Mesendoderm (in vitro differentiated cells): ENCODE data around the gene HOXD3.
A peak's percentile ranks its signal among the peaks of the same experiment; 100 is the strongest.

Experiments used
- DNase-seq: peaks from one replicate; pipeline ENCODE4 v3.0.0; 2013
- H2AK5ac ChIP-seq: 2 replicates; pipeline ENCODE4 v1.6.1; 2013; ENCODE audit warnings: low read length, inconsistent platforms
- H2BK120ac ChIP-seq: 2 replicates; pipeline ENCODE4 v1.6.1; 2013; ENCODE audit warnings: low read depth, mild to moderate bottlenecking, low read length, moderate library complexity, mixed read lengths
- H2BK15ac ChIP-seq: replicated peaks from 2 replicates; pipeline ENCODE4 v1.6.1; 2013; ENCODE audit warnings: low read depth, mild to moderate bottlenecking, moderate library complexity
- H2BK5ac ChIP-seq: 2 replicates; pipeline ENCODE4 v1.6.1; 2013; ENCODE audit warnings: low read length, inconsistent platforms
- H3K18ac ChIP-seq: 2 replicates; pipeline ENCODE4 v1.6.1; 2013; ENCODE audit warnings: mild to moderate bottlenecking, low read length, mixed read lengths
- H3K23ac ChIP-seq: one replicate; pipeline ENCODE4 v1.6.1; 2013; ENCODE audit warnings: low read length
- H3K27ac ChIP-seq: 2 replicates; pipeline ENCODE4 v1.5.1; 2013; ENCODE audit warnings: low read depth, mild to moderate bottlenecking, inconsistent platforms, low read length, moderate library complexity
- H3K27me3 ChIP-seq: 2 replicates; pipeline ENCODE4 v1.6.1; 2013; ENCODE audit warnings: low read length, control low read depth, mild to moderate bottlenecking, inconsistent platforms; ENCODE audit not compliant: insufficient read depth, poor library complexity
- H3K36me3 ChIP-seq: 2 replicates; pipeline ENCODE4 v1.6.1; 2013; ENCODE audit warnings: low read length, inconsistent platforms; ENCODE audit not compliant: control insufficient read depth, insufficient read depth
- H3K4ac ChIP-seq: one replicate; pipeline ENCODE4 v1.6.1; 2013; ENCODE audit warnings: low read depth, mild to moderate bottlenecking, low read length, moderate library complexity
- H3K4me1 ChIP-seq: 2 replicates; pipeline ENCODE4 v1.6.1; 2013; ENCODE audit warnings: low read depth, low read length, inconsistent platforms; ENCODE audit not compliant: control insufficient read depth
- H3K4me2 ChIP-seq: 2 replicates; pipeline ENCODE4 v1.6.1; 2013; ENCODE audit warnings: low read length
- H3K4me3 ChIP-seq: 2 replicates; pipeline ENCODE4 v1.5.1; 2013; ENCODE audit warnings: mild to moderate bottlenecking, low read length
- H3K56ac ChIP-seq: one replicate; pipeline ENCODE4 v1.6.1; 2013; ENCODE audit warnings: low read length
- H3K79me1 ChIP-seq: 2 replicates; pipeline ENCODE4 v1.6.1; 2013; ENCODE audit warnings: low read length, inconsistent platforms
- H3K79me2 ChIP-seq: 2 replicates; pipeline ENCODE4 v1.6.1; 2013; ENCODE audit warnings: mild to moderate bottlenecking, low read length; ENCODE audit not compliant: control insufficient read depth, insufficient read depth
- H3K9ac ChIP-seq: 2 replicates; pipeline ENCODE4 v1.6.1; 2013; ENCODE audit warnings: low read length, inconsistent platforms
- H4K5ac ChIP-seq: one replicate; pipeline ENCODE4 v1.6.1; 2013; ENCODE audit warnings: low read length
- H4K8ac ChIP-seq: one replicate; pipeline ENCODE4 v1.6.1; 2013; ENCODE audit warnings: low read depth, mild to moderate bottlenecking, control low read depth, low read length, moderate library complexity
- WGBS: extraction: QIAGEN DNeasy Blood & Tissue Kit; methylation state at CpG from one replicate; pipeline ENCODE4 v1.1.7; 2013; ENCODE audit warnings: low lambda C conversion rate, missing lambda C conversion rate; ENCODE audit not compliant: insufficient coverage; ENCODE audit errors: extremely low coverage; 5-methylcytosine and 5-hydroxymethylcytosine counted together

Gene HOXD3

GRCh38 chr2:176169181-176169580, 12.1 kb downstream of the HOXD3 start:
- Histone ChIP-seq H3K4me3 (no peak overlapping the region), H2BK5ac (no peak overlapping the region), H3K79me1 (no peaks in the 10 kb centered on the region), H3K36me3 (no peaks in the 10 kb centered on the region), H3K27me3 (peaks cover 73% of the 10 kb centered on the region), H2AK5ac (no peak overlapping the region), H3K4ac (no peak overlapping the region), H3K23ac (no peak overlapping the region), H3K56ac (no peak overlapping the region), H3K18ac (no peak overlapping the region), H3K4me1 (no peaks in the 10 kb centered on the region), H4K8ac (no peak overlapping the region), H3K9ac (no peak overlapping the region), H3K27ac (no peak overlapping the region), H3K79me2 (no peaks in the 10 kb centered on the region), H2BK120ac (no peak overlapping the region), H3K4me2 (no peak overlapping the region), H4K5ac (no peak overlapping the region), H2BK15ac (no peak overlapping the region)
- WGBS: no CpG with 5 or more reads among the region's 5 CpGs
- DNase-seq: no peak

GRCh38 chr2:176169711-176170110, 12.6 kb downstream of the HOXD3 start:
- H3K4me3 ChIP-seq: no peak overlapping the region
- H3K4ac ChIP-seq: no peak overlapping the region
- no peak for DNase-seq
- H2BK5ac ChIP-seq: no peak overlapping the region
- peaks cover 71% of the 10 kb centered on the region for H3K27me3 ChIP-seq
- no peak overlapping the region for H4K5ac ChIP-seq
- no peaks in the 10 kb centered on the region for H3K79me2 ChIP-seq
- no peaks in the 10 kb centered on the region for H3K79me1 ChIP-seq
- no peak overlapping the region for H3K18ac ChIP-seq
- no peak overlapping the region for H3K56ac ChIP-seq
- H2BK15ac ChIP-seq: no peak overlapping the region
- H3K36me3 ChIP-seq: no peaks in the 10 kb centered on the region
- H3K27ac ChIP-seq: no peak overlapping the region
- no peak overlapping the region for H4K8ac ChIP-seq
- WGBS: no CpG with 5 or more reads among the region's 2 CpGs
- no peak overlapping the region for H3K4me2 ChIP-seq
- no peak overlapping the region for H3K9ac ChIP-seq
- H3K4me1 ChIP-seq: no peaks in the 10 kb centered on the region
- H2BK120ac ChIP-seq: no peak overlapping the region
- H2AK5ac ChIP-seq: no peak overlapping the region
- no peak overlapping the region for H3K23ac ChIP-seq

- Histone ChIP-seq H3K27me3 (peaks cover 65% of the 10 kb centered on the region), H3K4ac (no peak overlapping the region), H2AK5ac (no peak overlapping the region), H2BK5ac (no peak overlapping the region), H3K79me2 (no peaks in the 10 kb centered on the region), H4K5ac (no peak overlapping the region), H3K27ac (no peak overlapping the region), H3K4me3 (no peak overlapping the region), H3K4me1 (no peaks in the 10 kb centered on the region), H3K18ac (no peak overlapping the region), H3K79me1 (no peaks in the 10 kb centered on the region), H3K56ac (no peak overlapping the region), H3K23ac (no peak overlapping the region), H2BK15ac (no peak overlapping the region), H2BK120ac (no peak overlapping the region), H3K9ac (no peak overlapping the region), H4K8ac (no peak overlapping the region), H3K36me3 (no peaks in the 10 kb centered on the region), H3K4me2 (no peak overlapping the region)
- DNase-seq: no peak
- no CpG with 5 or more reads among the region's 1 CpG for WGBS
Measured at GRCh38 chr2:176170602-176171305, 13.6 kb downstream of the HOXD3 start.

GRCh38 chr2:176171351-176172006, 14.4 kb downstream of the HOXD3 start:
- no peak overlapping the region for H3K4ac ChIP-seq
- H3K27me3 ChIP-seq: peaks cover 65% of the 10 kb centered on the region
- H3K79me2 ChIP-seq: no peaks in the 10 kb centered on the region
- H3K4me1 ChIP-seq: no peaks in the 10 kb centered on the region
- H3K27ac ChIP-seq: no peak overlapping the region
- peak overlapping the region; percentile 52 for H3K23ac ChIP-seq
- H2BK15ac ChIP-seq: no peak overlapping the region
- WGBS: no CpG with 5 or more reads among the region's 51 CpGs
- no peaks in the 10 kb centered on the region for H3K36me3 ChIP-seq
- H3K18ac ChIP-seq: no peak overlapping the region
- no peak overlapping the region for H4K8ac ChIP-seq
- H3K4me3 ChIP-seq: no peak overlapping the region
- peak overlapping the region; percentile 51 for H3K4me2 ChIP-seq
- H2AK5ac ChIP-seq: no peak overlapping the region
- H4K5ac ChIP-seq: no peak overlapping the region
- peak overlapping the region; percentile 80 for H3K56ac ChIP-seq
- DNase-seq: peak; percentile 51
- no peak overlapping the region for H2BK5ac ChIP-seq
- no peak overlapping the region for H2BK120ac ChIP-seq
- peak overlapping the region; percentile 30 for H3K9ac ChIP-seq
- no peaks in the 10 kb centered on the region for H3K79me1 ChIP-seq

- H2AK5ac ChIP-seq: no peak overlapping the region
- no peaks in the 10 kb centered on the region for H3K36me3 ChIP-seq
- peaks cover 2% of the 10 kb centered on the region for H3K4me1 ChIP-seq
- no peak overlapping the region for H4K8ac ChIP-seq
- H3K27ac ChIP-seq: no peak overlapping the region
- no CpG with 5 or more reads among the region's 60 CpGs for WGBS
- no peak overlapping the region for H2BK120ac ChIP-seq
- H3K79me2 ChIP-seq: no peaks in the 10 kb centered on the region
- peaks cover 66% of the 10 kb centered on the region for H3K27me3 ChIP-seq
- peak overlapping the region; percentile 30 for H3K9ac ChIP-seq
- H3K23ac ChIP-seq: peak overlapping the region; percentile 52
- H3K79me1 ChIP-seq: no peaks in the 10 kb centered on the region
- H3K4me3 ChIP-seq: no peak overlapping the region
- DNase-seq: peak; percentile 32
- peak overlapping the region; percentile 80 for H3K56ac ChIP-seq
- no peak overlapping the region for H4K5ac ChIP-seq
- no peak overlapping the region for H3K4ac ChIP-seq
- no peak overlapping the region for H2BK15ac ChIP-seq
- no peak overlapping the region for H2BK5ac ChIP-seq
- H3K4me2 ChIP-seq: peak overlapping the region; percentile 51
- H3K18ac ChIP-seq: no peak overlapping the region
Measured at GRCh38 chr2:176172007-176172894, 15.1 kb downstream of the HOXD3 start.
